Coronary artery (tissue), 2 donors: Measurements from ENCODE around the gene MOGAT1.

Source experiments
- DNase-seq: peaks from one replicate; pipeline ENCODE4 v3.0.0-alpha.2; 2017; ENCODE audit warnings: low spot score
- H3K27ac ChIP-seq, 2 donors: fragments of 200-600 bp; sonication (generic); one replicate each; pipeline ENCODE4 v1.5.1; 2016 to 2019
- H3K4me3 ChIP-seq: fragments of 200-600 bp; sonication (generic); 2 replicates; pipeline ENCODE4 v1.5.1; 2016; ENCODE audit warnings: mild to moderate bottlenecking, moderate library complexity
- CTCF ChIP-seq: fragments of 200-600 bp; sonication (generic); IDR thresholded peaks from one replicate; pipeline ENCODE4 v1.5.1; 2019; ENCODE audit warnings: antibody characterized with exemption

The MOGAT1 gene

GRCh38 chr2:222733470-222733845, 62.0 kb downstream of the MOGAT1 start:
- no peak for TF ChIP-seq CTCF
- Histone ChIP-seq H3K27ac (peak overlapping the region; percentile 10 to 80), H3K4me3 (no peak overlapping the region)
- no peak for DNase-seq

GRCh38 chr2:222733846-222734702, 62.6 kb downstream of the MOGAT1 start:
- TF ChIP-seq CTCF, result no peak
- Histone ChIP-seq H3K27ac (peak overlapping the region; percentile 61 to 80), H3K4me3 (peak overlapping the region; percentile 43)
- DNase-seq, result no peak

- no peak for TF ChIP-seq CTCF
These were observed 63.2 kb downstream of the MOGAT1 start for GRCh38 chr2:222734703-222735014.

GRCh38 chr2:222736301-222736700, 64.8 kb downstream of the MOGAT1 start:
- no peak overlapping the region for H3K4me3 ChIP-seq
- H3K27ac ChIP-seq, result no peak overlapping the region
- no peak for TF ChIP-seq CTCF
- DNase-seq, result no peak

More at GRCh38 chr2:222734703-222735014, 63.2 kb downstream of the MOGAT1 start:
- peak overlapping the region; percentile 43 for H3K4me3 ChIP-seq
- H3K27ac ChIP-seq, result peak overlapping the region; percentile 61 to 80
- no peak for DNase-seq

- Histone ChIP-seq H3K27ac (no peak overlapping the region), H3K4me3 (no peak overlapping the region)
- no peak for TF ChIP-seq CTCF
- no peak for DNase-seq
These were observed 65.5 kb downstream of the MOGAT1 start for GRCh38 chr2:222736924-222737323.

- DNase-seq, result no peak
- no peak overlapping the region for H3K27ac ChIP-seq
- no peak overlapping the region for H3K4me3 ChIP-seq
- no peak for TF ChIP-seq CTCF
These were observed 66.9 kb downstream of the MOGAT1 start for GRCh38 chr2:222738312-222738711.

- DNase-seq, result no peak
- no peak overlapping the region for H3K4me3 ChIP-seq
- no peak overlapping the region for H3K27ac ChIP-seq
- TF ChIP-seq CTCF, result no peak
These were observed 67.4 kb downstream of the MOGAT1 start for GRCh38 chr2:222738809-222739208.
